Keratinocyte (primary cell): ENCODE results near the gene KCNJ6.

Experiments
- EZH2 ChIP-seq: IDR thresholded peaks from one replicate; pipeline ENCODE4 v1.6.1; 2012; ENCODE audit warnings: inconsistent platforms, mild to moderate bottlenecking, low read length, moderate library complexity
- TF ChIP-seq, protein P1 (sequence below), 3 experiments: IDR thresholded peaks in 1 of 3; conservative IDR thresholded peaks in 1 of 3; optimal IDR thresholded peaks in 1 of 3; 2 replicates in 2 of 3; 3 replicates in 1 of 3; pipeline versions ENCODE3 to v1.5.1; 2011; ENCODE audit warnings: low read length in 3 of 3, mild to moderate bottlenecking in 3 of 3, moderate library complexity in 2 of 3, control low read depth in 1 of 3, inconsistent platforms in 1 of 3; ENCODE audit not compliant: insufficient read depth in 2 of 3; ENCODE audit errors: extremely low read depth in 1 of 3

DNA sequence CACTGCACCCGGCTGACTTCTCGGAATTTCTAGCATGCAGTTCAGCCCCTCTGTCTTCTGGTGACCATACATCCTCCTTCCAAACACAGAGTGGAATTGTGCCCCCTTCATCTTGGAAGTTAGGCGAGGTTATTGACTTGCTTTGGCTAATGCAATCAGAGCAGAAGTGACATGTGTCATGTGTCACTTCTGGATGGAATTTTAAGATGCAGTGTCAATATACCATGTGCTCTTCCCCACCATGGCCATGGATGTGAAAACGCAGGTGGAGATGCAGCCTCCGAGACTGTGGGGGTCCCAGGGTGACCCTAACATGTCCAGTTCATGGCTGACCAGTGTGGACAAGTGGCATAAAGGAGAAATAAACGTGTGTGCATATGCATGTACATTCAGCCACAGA, 83.0 kb downstream of the KCNJ6 start:
- TF ChIP-seq, protein P1, sequence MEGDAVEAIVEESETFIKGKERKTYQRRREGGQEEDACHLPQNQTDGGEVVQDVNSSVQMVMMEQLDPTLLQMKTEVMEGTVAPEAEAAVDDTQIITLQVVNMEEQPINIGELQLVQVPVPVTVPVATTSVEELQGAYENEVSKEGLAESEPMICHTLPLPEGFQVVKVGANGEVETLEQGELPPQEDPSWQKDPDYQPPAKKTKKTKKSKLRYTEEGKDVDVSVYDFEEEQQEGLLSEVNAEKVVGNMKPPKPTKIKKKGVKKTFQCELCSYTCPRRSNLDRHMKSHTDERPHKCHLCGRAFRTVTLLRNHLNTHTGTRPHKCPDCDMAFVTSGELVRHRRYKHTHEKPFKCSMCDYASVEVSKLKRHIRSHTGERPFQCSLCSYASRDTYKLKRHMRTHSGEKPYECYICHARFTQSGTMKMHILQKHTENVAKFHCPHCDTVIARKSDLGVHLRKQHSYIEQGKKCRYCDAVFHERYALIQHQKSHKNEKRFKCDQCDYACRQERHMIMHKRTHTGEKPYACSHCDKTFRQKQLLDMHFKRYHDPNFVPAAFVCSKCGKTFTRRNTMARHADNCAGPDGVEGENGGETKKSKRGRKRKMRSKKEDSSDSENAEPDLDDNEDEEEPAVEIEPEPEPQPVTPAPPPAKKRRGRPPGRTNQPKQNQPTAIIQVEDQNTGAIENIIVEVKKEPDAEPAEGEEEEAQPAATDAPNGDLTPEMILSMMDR (optimal IDR thresholded peaks at IDR 0.05 in 1 of 3, IDR thresholded peaks at IDR 0.05 in 1 of 3, conservative IDR thresholded peaks at IDR 0.05 in 1 of 3; ENCODE audit: extremely low read depth in 1 of 3, insufficient read depth in 2 of 3, low read length in 3 of 3), result no peak
- TF ChIP-seq EZH2, result no peak
